ENCODE data around the gene MGARP.
"Not testable (repeated sequence)": the region's sequence is repeated elsewhere in the genome, so short reads cannot be mapped to it uniquely, and the experiment has no call there.

MGARP gene

DNA sequence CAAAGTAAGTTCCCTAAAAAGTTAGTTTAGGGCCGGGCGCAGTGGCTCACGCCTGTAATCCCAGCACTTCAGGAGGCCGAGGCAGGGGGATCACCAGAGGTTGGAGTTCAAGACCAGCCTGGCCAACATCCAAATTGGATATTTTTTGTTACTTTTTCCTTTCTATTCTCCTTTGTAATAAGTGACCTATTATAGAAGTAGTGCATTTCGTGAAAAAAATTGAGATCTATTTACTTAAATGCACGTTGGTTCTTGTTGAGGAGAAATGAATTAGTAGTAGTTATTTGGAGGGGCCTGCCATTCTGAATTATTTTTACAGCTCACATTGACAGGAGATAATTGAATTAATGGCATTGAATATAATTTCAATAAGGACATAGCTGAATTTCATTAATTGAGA lies 44.6 kb upstream of the MGARP start:
- ChIA-PET CTCF (interaction anchor here (0.6 kb wide), 1 partner anchor 345 kb away, joined by 3 read pairs; no protein-coding TSS in a partner anchor), POLR2A (no interaction called here)
- H3K9me3 ChIP-seq (ENCODE audit: control insufficient read depth, insufficient read depth, low read depth, low read length) = no peaks in the 10 kb centered on the region
- H3K27ac ChIP-seq (ENCODE audit: extremely low read depth, low read depth, low read length) = no peak overlapping the region
- peaks cover 3 to 6% of the 10 kb centered on the region in 2 experiments; a peak in 2 of 3 replicates for H3K36me3 ChIP-seq (ENCODE audit: control insufficient read depth in 2 of 2, insufficient read depth in 1 of 2, low read length in 2 of 2)
- no peak overlapping the region for H3K4me3 ChIP-seq (ENCODE audit: low read depth, low read length)
- peaks cover 2% of the 10 kb centered on the region; the same call in 1 of the 2 replicates for H3K4me1 ChIP-seq (ENCODE audit: control insufficient read depth, insufficient read depth, low read length)
- TF ChIP-seq, protein P1, sequence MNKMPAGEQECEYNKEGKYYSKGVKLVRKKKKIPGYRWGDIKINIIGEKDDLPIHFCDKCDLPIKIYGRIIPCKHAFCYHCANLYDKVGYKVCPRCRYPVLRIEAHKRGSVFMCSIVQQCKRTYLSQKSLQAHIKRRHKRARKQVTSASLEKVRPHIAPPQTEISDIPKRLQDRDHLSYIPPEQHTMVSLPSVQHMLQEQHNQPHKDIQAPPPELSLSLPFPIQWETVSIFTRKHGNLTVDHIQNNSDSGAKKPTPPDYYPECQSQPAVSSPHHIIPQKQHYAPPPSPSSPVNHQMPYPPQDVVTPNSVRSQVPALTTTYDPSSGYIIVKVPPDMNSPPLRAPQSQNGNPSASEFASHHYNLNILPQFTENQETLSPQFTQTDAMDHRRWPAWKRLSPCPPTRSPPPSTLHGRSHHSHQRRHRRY (tag by site-specific recombination; IDR thresholded peaks at IDR 0.05) = no peak
- peak; percentile 89 for TF ChIP-seq ZNF664 (tag by site-specific recombination; IDR thresholded peaks at IDR 0.05)

DNA sequence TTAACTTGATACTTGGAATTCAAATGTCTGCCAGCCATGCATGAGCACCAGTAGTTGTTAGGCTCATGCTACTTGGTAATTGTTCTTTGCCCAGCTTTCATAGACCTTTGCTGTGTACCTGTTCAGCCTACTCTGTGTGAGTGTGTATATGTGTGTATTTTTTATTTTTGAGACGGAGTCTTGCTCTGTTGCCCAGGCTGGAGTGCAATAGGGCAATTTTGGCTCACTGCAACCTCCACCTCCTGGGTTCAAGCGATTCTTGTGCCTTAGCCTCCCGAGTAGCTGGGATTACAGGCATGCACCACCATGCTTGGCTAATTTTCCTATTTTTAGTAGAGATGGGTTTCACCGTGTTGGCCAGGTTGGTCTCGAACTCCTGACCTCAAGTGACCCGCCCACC lies 42.5 kb upstream of the MGARP start:
- H3K4me3 ChIP-seq (ENCODE audit: low read depth, low read length); H3K9me3 ChIP-seq (ENCODE audit: control insufficient read depth, insufficient read depth, low read depth, low read length); H3K36me3 ChIP-seq (ENCODE audit: control insufficient read depth in 2 of 2, insufficient read depth in 1 of 2, low read length in 2 of 2); CTCF ChIA-PET; H3K27ac ChIP-seq (ENCODE audit: extremely low read depth, low read depth, low read length); H3K4me1 ChIP-seq (ENCODE audit: control insufficient read depth, insufficient read depth, low read length): not testable (repeated sequence)
- POLR2A ChIA-PET = interaction anchor here (1.4 kb wide), 1 partner anchor 22 kb away, joined by 3 read pairs; no protein-coding TSS in a partner anchor
- 0 out of 2 replicates have a peak, but pooled peaks have one; percentile 45 for TF ChIP-seq ZNF121 (tag by site-specific recombination; IDR thresholded peaks at IDR 0.05)

DNA sequence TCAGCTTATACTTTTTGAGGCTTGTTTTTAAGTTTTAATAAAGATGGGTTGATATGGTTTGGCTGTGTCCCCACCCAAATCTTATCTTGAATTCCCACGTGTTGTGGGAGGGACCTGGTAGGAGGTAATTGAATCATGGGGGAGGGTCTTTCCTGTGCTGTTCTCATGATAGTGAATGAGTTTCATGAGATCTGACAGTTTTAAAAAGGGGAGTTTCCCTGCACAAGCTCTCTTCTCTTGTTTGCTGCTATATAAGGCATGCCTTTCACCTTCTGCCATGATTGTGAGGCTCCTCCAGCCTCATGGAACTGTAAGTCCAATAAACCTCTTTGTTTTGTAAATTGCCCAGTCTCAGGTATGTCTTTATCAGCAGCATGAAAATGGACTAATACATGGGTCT lies 42.0 kb upstream of the MGARP start:
- H3K4me3 ChIP-seq (ENCODE audit: low read depth, low read length); H3K27ac ChIP-seq (ENCODE audit: extremely low read depth, low read depth, low read length); POLR2A ChIA-PET; H3K36me3 ChIP-seq (ENCODE audit: control insufficient read depth in 2 of 2, insufficient read depth in 1 of 2, low read length in 2 of 2); H3K4me1 ChIP-seq (ENCODE audit: control insufficient read depth, insufficient read depth, low read length); H3K9me3 ChIP-seq (ENCODE audit: control insufficient read depth, insufficient read depth, low read depth, low read length): not testable (repeated sequence)
- CTCF ChIA-PET = interaction anchor here (0.7 kb wide), 1 partner anchor 232 kb away, joined by 3 read pairs; no protein-coding TSS in a partner anchor

DNA sequence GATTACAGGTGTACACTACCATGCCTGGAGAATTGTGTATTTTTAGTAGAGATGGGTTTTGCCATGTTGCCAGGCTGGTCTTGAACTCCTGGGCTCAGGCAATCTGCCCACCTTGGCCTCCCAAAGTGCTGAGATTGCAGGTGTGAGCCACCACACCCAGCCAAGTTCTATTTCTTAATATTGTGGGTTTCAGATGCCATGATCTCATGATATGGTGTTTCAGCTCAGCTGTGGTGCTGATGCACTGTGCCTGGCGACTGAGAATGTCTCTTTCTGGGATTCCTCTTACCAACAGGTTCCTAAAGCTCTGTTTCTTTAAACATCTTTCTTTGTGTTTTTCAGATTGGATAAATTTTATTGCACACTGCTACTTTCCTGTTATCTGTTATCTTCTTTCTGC lies 39.5 kb upstream of the MGARP start:
- ChIA-PET POLR2A (no interaction called here), CTCF (no interaction called here)
- no peaks in the 10 kb centered on the region for H3K36me3 ChIP-seq (ENCODE audit: control insufficient read depth in 2 of 2, insufficient read depth in 1 of 2, low read length in 2 of 2)
- peaks cover 2% of the 10 kb centered on the region; the same call in 1 of the 2 replicates for H3K4me1 ChIP-seq (ENCODE audit: control insufficient read depth, insufficient read depth, low read length)
- H3K9me3 ChIP-seq (ENCODE audit: control insufficient read depth, insufficient read depth, low read depth, low read length) = no peaks in the 10 kb centered on the region
- no peak overlapping the region for H3K4me3 ChIP-seq (ENCODE audit: low read depth, low read length)
- H3K27ac ChIP-seq (ENCODE audit: extremely low read depth, low read depth, low read length) = no peak overlapping the region
- TF ChIP-seq ZNF623 (tag by site-specific recombination; IDR thresholded peaks at IDR 0.05) = no peak
- TF ChIP-seq, protein P2, sequence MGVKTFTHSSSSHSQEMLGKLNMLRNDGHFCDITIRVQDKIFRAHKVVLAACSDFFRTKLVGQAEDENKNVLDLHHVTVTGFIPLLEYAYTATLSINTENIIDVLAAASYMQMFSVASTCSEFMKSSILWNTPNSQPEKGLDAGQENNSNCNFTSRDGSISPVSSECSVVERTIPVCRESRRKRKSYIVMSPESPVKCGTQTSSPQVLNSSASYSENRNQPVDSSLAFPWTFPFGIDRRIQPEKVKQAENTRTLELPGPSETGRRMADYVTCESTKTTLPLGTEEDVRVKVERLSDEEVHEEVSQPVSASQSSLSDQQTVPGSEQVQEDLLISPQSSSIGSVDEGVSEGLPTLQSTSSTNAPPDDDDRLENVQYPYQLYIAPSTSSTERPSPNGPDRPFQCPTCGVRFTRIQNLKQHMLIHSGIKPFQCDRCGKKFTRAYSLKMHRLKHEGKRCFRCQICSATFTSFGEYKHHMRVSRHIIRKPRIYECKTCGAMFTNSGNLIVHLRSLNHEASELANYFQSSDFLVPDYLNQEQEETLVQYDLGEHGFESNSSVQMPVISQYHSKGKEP (tag by site-specific recombination; IDR thresholded peaks at IDR 0.05) = no peak
- TF ChIP-seq, protein P3, sequence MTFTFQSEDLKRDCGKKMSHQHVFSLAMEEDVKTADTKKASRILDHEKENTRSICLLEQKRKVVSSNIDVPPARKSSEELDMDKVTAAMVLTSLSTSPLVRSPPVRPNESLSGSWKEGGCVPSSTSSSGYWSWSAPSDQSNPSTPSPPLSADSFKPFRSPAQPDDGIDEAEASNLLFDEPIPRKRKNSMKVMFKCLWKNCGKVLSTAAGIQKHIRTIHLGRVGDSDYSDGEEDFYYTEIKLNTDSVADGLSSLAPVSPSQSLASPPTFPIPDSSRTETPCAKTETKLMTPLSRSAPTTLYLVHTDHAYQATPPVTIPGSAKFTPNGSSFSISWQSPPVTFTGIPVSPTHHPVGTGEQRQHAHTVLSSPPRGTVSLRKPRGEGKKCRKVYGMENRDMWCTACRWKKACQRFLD (tag by site-specific recombination; IDR thresholded peaks at IDR 0.05) = no peak
- TF ChIP-seq TCF7L2 (IDR thresholded peaks at IDR 0.05; ENCODE audit: borderline replicate concordance, low read depth, low read length) = no peak
- no peak for TF ChIP-seq ZNF707 (tag by site-specific recombination; IDR thresholded peaks at IDR 0.05)

DNA sequence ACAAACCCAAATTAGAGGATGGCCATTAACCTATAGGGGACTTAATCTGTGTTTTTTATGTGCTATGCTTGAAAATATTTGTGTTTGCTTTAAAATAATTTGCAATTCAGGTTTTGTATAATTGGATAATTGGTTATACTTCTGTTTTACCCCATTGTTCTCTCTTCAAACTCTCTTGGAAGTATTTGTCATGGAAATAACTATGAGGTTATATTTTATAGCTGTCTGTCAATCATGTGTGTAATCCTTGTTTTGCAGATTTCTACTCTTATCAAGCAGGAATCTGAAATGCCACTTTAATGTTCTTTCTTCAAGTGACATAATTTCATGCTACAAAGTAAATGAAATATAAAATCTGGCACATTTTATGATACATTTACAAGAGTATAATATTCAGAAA lies 37.6 kb upstream of the MGARP start:
- Histone ChIP-seq H3K27ac (ENCODE audit: extremely low read depth, low read depth, low read length) (no peak overlapping the region), H3K4me1 (ENCODE audit: control insufficient read depth, insufficient read depth, low read length) (no peaks in the 10 kb centered on the region; the same call in 1 of the 2 replicates), H3K36me3 (ENCODE audit: control insufficient read depth in 2 of 2, insufficient read depth in 1 of 2, low read length in 2 of 2) (no peaks in the 10 kb centered on the region), H3K9me3 (ENCODE audit: control insufficient read depth, insufficient read depth, low read depth, low read length) (no peaks in the 10 kb centered on the region), H3K4me3 (ENCODE audit: low read depth, low read length) (no peak overlapping the region)
- TF ChIP-seq ZNF404 (tag by site-specific recombination; IDR thresholded peaks at IDR 0.05) (no peak), ZNF561 (tag by site-specific recombination; IDR thresholded peaks at IDR 0.05; ENCODE audit: borderline replicate concordance) (no peak), RBAK (tag by site-specific recombination; IDR thresholded peaks at IDR 0.05) (no peak), SCRT2 (tag by site-specific recombination; IDR thresholded peaks at IDR 0.05) (no peak), ZNF114 (tag by site-specific recombination; IDR thresholded peaks at IDR 0.05) (no peak), SETDB1 (IDR thresholded peaks at IDR 0.05; ENCODE audit: insufficient read length, low read length) (no peak), ZNF501 (tag by site-specific recombination; IDR thresholded peaks at IDR 0.05) (no peak)
- TF ChIP-seq, protein P4, sequence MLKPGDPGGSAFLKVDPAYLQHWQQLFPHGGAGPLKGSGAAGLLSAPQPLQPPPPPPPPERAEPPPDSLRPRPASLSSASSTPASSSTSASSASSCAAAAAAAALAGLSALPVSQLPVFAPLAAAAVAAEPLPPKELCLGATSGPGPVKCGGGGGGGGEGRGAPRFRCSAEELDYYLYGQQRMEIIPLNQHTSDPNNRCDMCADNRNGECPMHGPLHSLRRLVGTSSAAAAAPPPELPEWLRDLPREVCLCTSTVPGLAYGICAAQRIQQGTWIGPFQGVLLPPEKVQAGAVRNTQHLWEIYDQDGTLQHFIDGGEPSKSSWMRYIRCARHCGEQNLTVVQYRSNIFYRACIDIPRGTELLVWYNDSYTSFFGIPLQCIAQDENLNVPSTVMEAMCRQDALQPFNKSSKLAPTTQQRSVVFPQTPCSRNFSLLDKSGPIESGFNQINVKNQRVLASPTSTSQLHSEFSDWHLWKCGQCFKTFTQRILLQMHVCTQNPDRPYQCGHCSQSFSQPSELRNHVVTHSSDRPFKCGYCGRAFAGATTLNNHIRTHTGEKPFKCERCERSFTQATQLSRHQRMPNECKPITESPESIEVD (tag by site-specific recombination; IDR thresholded peaks at IDR 0.05) = peak; percentile 66; the same call in 1 of the 2 replicates
- ChIA-PET POLR2A (no interaction called here), CTCF (no interaction called here)

Data from HEK293 (cell line).